Kidney epithelial cell (primary cell): ENCODE results near the gene SULT6B1. TPM values are rescaled to one million over a fixed set of nuclear protein-coding genes. Genes with fewer than 3 reads are reported as not detected.

Experiments
- DNase-seq: peaks from one replicate; pipeline ENCODE4 v3.0.0-alpha.2; 2010; ENCODE audit warnings: low read depth
- H3K27me3 ChIP-seq: 2 replicates; pipeline ENCODE4 v1.6.0; 2011; ENCODE audit warnings: low read length; ENCODE audit not compliant: control insufficient read depth, insufficient read depth
- H3K36me3 ChIP-seq: 2 replicates; pipeline ENCODE4 v1.5.1; 2011; ENCODE audit warnings: low read length; ENCODE audit not compliant: control insufficient read depth, insufficient read depth
- H3K4me3 ChIP-seq: 2 replicates; pipeline ENCODE4 v1.5.1; 2011; ENCODE audit warnings: low read depth, mild to moderate bottlenecking, control low read depth, low read length
- CTCF ChIP-seq: IDR thresholded peaks from 2 replicates; pipeline ENCODE4 v1.5.1; 2011; ENCODE audit warnings: mild to moderate bottlenecking, moderate library complexity, low read length, control low read depth, inconsistent platforms; ENCODE audit not compliant: insufficient read depth, poor library complexity, severe bottlenecking
- total RNA-seq: library from RNA; depleted of rRNA; stranded (reverse); fragments of >200 nt; gene quantifications from 2 replicates; pipeline ENCODE4 v1.2.3, GENCODE V29; 2015

Gene SULT6B1
- total RNA-seq, 1 donor from 2014 or later = not detected

GRCh38 chr2:37164757-37165156, 23.7 kb downstream of the SULT6B1 start:
- no peak for DNase-seq
- no peak for TF ChIP-seq CTCF
- no peaks in the 10 kb centered on the region for H3K36me3 ChIP-seq
- H3K27me3 ChIP-seq = no peaks in the 10 kb centered on the region
- no peak overlapping the region for H3K4me3 ChIP-seq

- TF ChIP-seq CTCF = no peak
- Histone ChIP-seq H3K27me3 (no peaks in the 10 kb centered on the region), H3K36me3 (no peaks in the 10 kb centered on the region), H3K4me3 (peak within 1 kb of the TSS; percentile 93)
- DNase-seq = no peak
Measured at GRCh38 chr2:37156857-37157714, 31.4 kb downstream of the SULT6B1 start, which contains the start of gene EIF2AK2. TSS of gene EIF2AK2 (minus strand) at chr2:37156980. CDS start at chr2:37147806, 9,174 bp downstream.

- Histone ChIP-seq H3K36me3 (no peaks in the 10 kb centered on the region), H3K4me3 (peak overlapping the region; percentile 93), H3K27me3 (no peaks in the 10 kb centered on the region)
- TF ChIP-seq CTCF = no peak
- DNase-seq = no peak
Measured at GRCh38 chr2:37156071-37156856, 32.2 kb downstream of the SULT6B1 start.

GRCh38 chr2:37154785-37155184, 33.7 kb downstream of the SULT6B1 start:
- H3K4me3 ChIP-seq = no peak overlapping the region
- no peaks in the 10 kb centered on the region for H3K36me3 ChIP-seq
- TF ChIP-seq CTCF = no peak
- DNase-seq = no peak
- H3K27me3 ChIP-seq = no peaks in the 10 kb centered on the region

- no peak overlapping the region for H3K4me3 ChIP-seq
- DNase-seq = no peak
- no peak for TF ChIP-seq CTCF
- no peaks in the 10 kb centered on the region for H3K36me3 ChIP-seq
- H3K27me3 ChIP-seq = no peaks in the 10 kb centered on the region
Measured at GRCh38 chr2:37153224-37153623, 35.2 kb downstream of the SULT6B1 start.
